GM12892 (cell line): Measurements from ENCODE around the gene P2RX7.

Experiments used
- POLR2A ChIP-seq: IDR thresholded peaks from 2 replicates; pipeline ENCODE4 v1.6.1; 2011; ENCODE audit warnings: low read depth, low read length, control low read depth
- POLR2AphosphoS5 ChIP-seq: IDR thresholded peaks from 2 replicates; pipeline ENCODE4 v1.6.1; 2011; ENCODE audit warnings: low read depth, low read length, control low read depth

- TF ChIP-seq POLR2A (no peak), POLR2AphosphoS5 (no peak)
Measured at GRCh38 chr12:121085506-121086353, 46.9 kb upstream of the P2RX7 start.
